ENCODE data around the gene RGS6. TPM values are rescaled to one million over a fixed set of nuclear protein-coding genes. Genes with fewer than 3 reads are reported as not detected.

RGS6 gene
- total RNA-seq, 1 donor from 2014 or later = 1.6 TPM

DNA sequence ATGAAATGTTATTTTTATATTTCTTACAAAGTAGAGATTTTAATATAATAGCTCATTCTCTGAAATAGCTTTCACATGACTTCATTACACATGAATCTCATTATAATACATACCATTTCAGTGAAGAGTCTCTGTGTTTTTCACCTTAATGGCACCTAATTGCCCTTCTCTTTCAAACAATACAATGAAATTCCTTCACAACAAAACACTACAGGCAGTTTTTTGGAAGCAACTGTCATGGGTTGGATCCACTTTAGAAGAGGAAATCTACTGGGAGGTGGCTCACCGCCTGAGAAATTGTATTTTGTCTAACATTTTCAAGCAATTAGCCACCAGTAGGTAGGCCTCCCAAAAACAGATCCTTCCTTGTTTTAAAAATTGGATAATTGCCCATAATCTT is 40.3 kb upstream of the RGS6 start:
- Mint-ChIP-seq H3K4me3 (no peak overlapping the region), H3K36me3 (no peaks in the 10 kb centered on the region), H3K4me1 (ENCODE audit: unreplicated experiment) (no peaks in the 10 kb centered on the region), H3K27ac (no peak overlapping the region), H3K9me3 (no peaks in the 10 kb centered on the region), H3K27me3 (peaks cover 5% of the 10 kb centered on the region)
- DNase-seq (ENCODE audit: extremely low spot score, unreplicated experiment) = no peak
- TF ChIP-seq, protein P1, sequence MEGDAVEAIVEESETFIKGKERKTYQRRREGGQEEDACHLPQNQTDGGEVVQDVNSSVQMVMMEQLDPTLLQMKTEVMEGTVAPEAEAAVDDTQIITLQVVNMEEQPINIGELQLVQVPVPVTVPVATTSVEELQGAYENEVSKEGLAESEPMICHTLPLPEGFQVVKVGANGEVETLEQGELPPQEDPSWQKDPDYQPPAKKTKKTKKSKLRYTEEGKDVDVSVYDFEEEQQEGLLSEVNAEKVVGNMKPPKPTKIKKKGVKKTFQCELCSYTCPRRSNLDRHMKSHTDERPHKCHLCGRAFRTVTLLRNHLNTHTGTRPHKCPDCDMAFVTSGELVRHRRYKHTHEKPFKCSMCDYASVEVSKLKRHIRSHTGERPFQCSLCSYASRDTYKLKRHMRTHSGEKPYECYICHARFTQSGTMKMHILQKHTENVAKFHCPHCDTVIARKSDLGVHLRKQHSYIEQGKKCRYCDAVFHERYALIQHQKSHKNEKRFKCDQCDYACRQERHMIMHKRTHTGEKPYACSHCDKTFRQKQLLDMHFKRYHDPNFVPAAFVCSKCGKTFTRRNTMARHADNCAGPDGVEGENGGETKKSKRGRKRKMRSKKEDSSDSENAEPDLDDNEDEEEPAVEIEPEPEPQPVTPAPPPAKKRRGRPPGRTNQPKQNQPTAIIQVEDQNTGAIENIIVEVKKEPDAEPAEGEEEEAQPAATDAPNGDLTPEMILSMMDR (conservative IDR thresholded peaks at IDR 0.05) = no peak

DNA sequence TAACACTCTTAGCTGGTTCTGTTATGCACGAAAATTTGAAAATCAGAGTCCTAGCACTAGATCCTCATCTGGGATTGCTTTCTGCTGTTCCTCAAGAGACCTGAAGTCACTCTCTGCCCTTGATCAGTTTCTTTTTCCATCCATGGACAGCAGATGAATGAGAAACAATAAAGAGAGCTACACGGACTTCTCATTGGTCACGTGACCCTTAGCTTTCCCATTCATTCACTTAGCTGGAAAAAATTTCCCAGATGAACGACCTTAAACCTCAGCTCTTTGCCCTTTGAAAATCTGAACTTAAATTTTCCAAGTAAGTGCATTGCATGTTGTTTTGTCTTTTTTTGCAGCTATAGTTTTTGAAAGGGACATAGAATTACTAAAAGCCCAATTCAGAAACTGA is 27.2 kb upstream of the RGS6 start:
- H3K36me3 Mint-ChIP-seq = no peaks in the 10 kb centered on the region
- peaks cover 17% of the 10 kb centered on the region for H3K27me3 Mint-ChIP-seq
- H3K27ac Mint-ChIP-seq = no peak overlapping the region

DNA sequence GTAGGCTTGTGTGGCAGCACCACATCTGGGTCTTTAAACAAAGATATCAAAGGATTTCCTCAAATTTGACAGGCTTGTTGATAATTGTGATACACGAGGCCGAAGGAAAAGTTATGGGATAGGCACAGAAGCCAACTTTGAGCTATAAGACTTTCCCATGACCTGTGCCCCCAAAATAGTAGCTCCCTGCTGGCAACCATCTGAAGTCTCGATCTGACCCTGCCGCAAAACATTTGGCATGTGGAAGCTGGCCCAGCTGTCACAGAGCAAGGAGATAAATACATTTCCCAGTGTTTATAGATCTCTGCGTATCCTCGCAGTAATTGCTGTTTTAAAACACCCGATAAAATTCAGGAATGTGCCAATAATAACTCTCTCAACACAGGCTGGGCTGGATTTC is 26.4 kb upstream of the RGS6 start:
- H3K4me1 Mint-ChIP-seq (ENCODE audit: unreplicated experiment) = peaks cover 38% of the 10 kb centered on the region
- H3K36me3 Mint-ChIP-seq = no peaks in the 10 kb centered on the region
- no peak overlapping the region for H3K27ac Mint-ChIP-seq
- TF ChIP-seq, protein P1 (conservative IDR thresholded peaks at IDR 0.05) = no peak
- H3K9me3 Mint-ChIP-seq = no peaks in the 10 kb centered on the region
- no peak for DNase-seq (ENCODE audit: extremely low spot score, unreplicated experiment)
- peaks cover 24% of the 10 kb centered on the region for H3K27me3 Mint-ChIP-seq
- no peak overlapping the region for H3K4me3 Mint-ChIP-seq

More for the DNA sequence above, 27.2 kb upstream of the RGS6 start:
- TF ChIP-seq, protein P1 (conservative IDR thresholded peaks at IDR 0.05) = no peak
- Mint-ChIP-seq H3K9me3 (peaks cover 8% of the 10 kb centered on the region), H3K4me3 (no peak overlapping the region), H3K4me1 (ENCODE audit: unreplicated experiment) (peaks cover 33% of the 10 kb centered on the region)
- no peak for DNase-seq (ENCODE audit: extremely low spot score, unreplicated experiment)

DNA sequence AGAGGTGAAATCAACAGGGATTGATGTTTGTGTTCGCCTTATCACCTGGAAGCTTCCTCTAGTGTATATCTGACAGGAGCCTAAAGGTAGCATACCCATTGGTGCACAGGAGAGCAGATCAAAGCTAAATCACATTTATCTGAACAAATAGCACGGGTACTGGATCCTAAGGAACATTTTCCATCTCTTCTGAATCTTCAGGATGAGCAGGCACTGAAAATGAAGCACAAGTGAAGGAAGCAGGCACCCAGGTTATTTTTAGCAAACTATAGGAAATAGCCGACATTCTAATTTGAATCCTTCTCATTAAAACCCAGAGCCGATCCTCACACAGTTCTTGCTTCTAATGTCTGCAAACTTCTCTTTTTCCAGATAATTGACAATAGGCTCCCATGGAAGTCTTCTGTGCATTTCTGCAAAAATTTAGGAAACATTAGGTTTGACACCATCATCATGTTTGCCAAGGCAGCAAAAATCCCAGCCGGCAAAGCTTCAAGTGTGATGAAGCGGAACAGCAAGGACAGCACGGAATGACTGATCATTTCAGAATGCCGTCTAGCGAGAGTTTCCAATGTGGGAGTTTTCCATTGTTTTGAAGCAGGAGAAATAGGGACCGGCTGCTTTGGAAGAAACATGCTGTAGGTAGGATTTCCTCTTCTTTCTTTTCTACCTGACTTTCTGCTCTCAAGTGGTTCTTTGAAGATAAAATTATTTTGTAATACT is 24.3 kb upstream of the RGS6 start:
- Mint-ChIP-seq H3K4me1 (ENCODE audit: unreplicated experiment) (peaks cover 38% of the 10 kb centered on the region), H3K36me3 (no peaks in the 10 kb centered on the region), H3K27ac (no peak overlapping the region), H3K27me3 (peaks cover 24% of the 10 kb centered on the region), H3K9me3 (no peaks in the 10 kb centered on the region), H3K4me3 (no peak overlapping the region)
- no peak for DNase-seq (ENCODE audit: extremely low spot score, unreplicated experiment)
- TF ChIP-seq, protein P1 (conservative IDR thresholded peaks at IDR 0.05) = no peak

DNA sequence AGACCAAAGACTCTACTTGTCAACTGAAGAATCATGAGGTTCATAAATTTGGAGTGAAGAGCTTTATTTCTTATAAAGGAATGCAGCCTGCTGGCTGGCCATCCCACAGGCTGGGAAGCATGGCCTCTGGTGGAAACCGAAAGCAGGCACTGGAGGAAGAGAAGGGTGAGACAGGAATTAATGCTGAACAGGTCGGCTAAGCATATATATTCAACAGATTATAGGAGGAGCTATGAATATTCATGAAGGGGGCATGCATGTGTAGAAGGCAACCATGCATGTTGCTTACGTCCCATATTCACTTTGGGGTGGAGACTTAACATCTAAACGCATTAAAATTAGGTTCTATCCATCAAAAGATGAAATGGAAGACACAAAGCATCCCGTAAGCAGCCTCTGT is 20.6 kb upstream of the RGS6 start:
- TF ChIP-seq, protein P1 (conservative IDR thresholded peaks at IDR 0.05) = no peak
- no peak overlapping the region for H3K4me3 Mint-ChIP-seq
- no peak for DNase-seq (ENCODE audit: extremely low spot score, unreplicated experiment)
- H3K27ac Mint-ChIP-seq = no peak overlapping the region
- H3K36me3 Mint-ChIP-seq = no peaks in the 10 kb centered on the region
- H3K27me3 Mint-ChIP-seq = peaks cover 24% of the 10 kb centered on the region
- no peaks in the 10 kb centered on the region for H3K9me3 Mint-ChIP-seq
- H3K4me1 Mint-ChIP-seq (ENCODE audit: unreplicated experiment) = peaks cover 19% of the 10 kb centered on the region
